SU-DHL-6 (cell line): Measurements from ENCODE around the gene SUN2.

Experiments
- CTCF ChIP-seq: fragments of 200-600 bp; sonication (generic); IDR thresholded peaks from one replicate; pipeline ENCODE4 v1.5.1; 2017; ENCODE audit warnings: antibody characterized with exemption, mild to moderate bottlenecking, low read length, moderate library complexity; ENCODE audit not compliant: insufficient read depth, poor library complexity, severe bottlenecking
- EZH2phosphoT487 ChIP-seq: fragments of 200-600 bp; sonication (generic), shearing (Covaris generic); conservative IDR thresholded peaks from 2 replicates; pipeline ENCODE4 v1.6.1; 2018; ENCODE audit warnings: mild to moderate bottlenecking, antibody characterized with exemption, low read length, moderate library complexity, mixed read lengths

- TF ChIP-seq CTCF (no peak), EZH2phosphoT487 (no peak)
Measured at GRCh38 chr22:38732251-38732815, 23.5 kb downstream of the SUN2 start.
